BLaER1 treated with 17β-estradiol and CSF1 and Interleukin-3, amounts not matched to agents 10 nM and 100 nM (cell line): ENCODE data around the gene AQP12A.

Experiments
- H3K27ac ChIP-seq, 11 experiments: shearing (Covaris generic); formaldehyde crosslinking; 2 replicates each; pipeline ENCODE4 v1.8.1; 2022
- H3K27me3 ChIP-seq, 11 experiments: shearing (Covaris generic); formaldehyde crosslinking; 2 replicates each; pipeline ENCODE4 v1.8.1; 2022
- H3K36me3 ChIP-seq, 11 experiments: shearing (Covaris generic); formaldehyde crosslinking; 2 replicates each; pipeline ENCODE4 v1.8.1; 2022
- H3K4me1 ChIP-seq, 10 experiments: shearing (Covaris generic); formaldehyde crosslinking; 2 replicates each; pipeline ENCODE4 v1.8.1; 2022
- H3K4me2 ChIP-seq, 11 experiments: shearing (Covaris generic); formaldehyde crosslinking; 2 replicates each; pipeline ENCODE4 v1.8.1; 2022
- H3K4me3 ChIP-seq, 10 experiments: shearing (Covaris generic); formaldehyde crosslinking; 2 replicates each; pipeline ENCODE4 v1.8.1; 2022
- H3K9ac ChIP-seq, 11 experiments: shearing (Covaris generic); formaldehyde crosslinking; 2 replicates each; pipeline ENCODE4 v1.8.1; 2022
- H3K9me3 ChIP-seq, 11 experiments: shearing (Covaris generic); formaldehyde crosslinking; replicated peaks in 1 of 11; 2 replicates each; pipeline ENCODE4 v1.8.1; 2022
- H4K20me1 ChIP-seq, 11 experiments: shearing (Covaris generic); formaldehyde crosslinking; 2 replicates each; pipeline ENCODE4 v1.8.1; 2022
- Cebpa-rat ChIP-seq, 11 experiments: shearing (Covaris generic); IDR thresholded peaks; 2 replicates each; pipeline ENCODE4 v1.8.1; 2022

Gene AQP12A

GRCh38 chr2:240713928-240714746, 22.5 kb downstream of the AQP12A start:
- peaks cover 0 to 9% (median 0%) of the 10 kb centered on the region in 11 experiments; a peak in 2 of 22 replicates for H4K20me1 ChIP-seq
- no peak for TF ChIP-seq Cebpa-rat (IDR thresholded peaks at IDR 0.05)
- H3K27me3 ChIP-seq, result no peaks in the 10 kb centered on the region
- peak overlapping the region in 8 of 11 experiments; percentile 25 to 57 (median 42); a peak in 14 of 22 replicates for H3K4me2 ChIP-seq
- peaks cover 0 to 53% (median 36%) of the 10 kb centered on the region in 10 experiments; a peak in 13 of 20 replicates for H3K4me1 ChIP-seq
- H3K9me3 ChIP-seq, result no peaks in the 10 kb centered on the region
- no peak overlapping the region for H3K4me3 ChIP-seq
- H3K36me3 ChIP-seq, result no peaks in the 10 kb centered on the region
- no peak overlapping the region for H3K27ac ChIP-seq
- H3K9ac ChIP-seq, result no peak overlapping the region; a peak in 1 of 22 replicates

GRCh38 chr2:240714747-240715725, 23.4 kb downstream of the AQP12A start:
- Histone ChIP-seq H3K36me3 (no peaks in the 10 kb centered on the region), H3K4me3 (no peak overlapping the region), H3K27ac (no peak overlapping the region), H4K20me1 (peaks cover 0 to 9% (median 0%) of the 10 kb centered on the region in 11 experiments; a peak in 3 of 22 replicates), H3K9me3 (no peaks in the 10 kb centered on the region), H3K9ac (no peak overlapping the region), H3K4me2 (peak overlapping the region in 6 of 11 experiments; percentile 10 to 48 (median 42); a peak in 7 of 22 replicates), H3K4me1 (peaks cover 0 to 53% (median 36%) of the 10 kb centered on the region in 10 experiments; a peak in 13 of 20 replicates), H3K27me3 (no peaks in the 10 kb centered on the region)
- no peak for TF ChIP-seq Cebpa-rat (IDR thresholded peaks at IDR 0.05)

- H3K4me1 ChIP-seq, result peaks cover 0 to 53% (median 36%) of the 10 kb centered on the region in 10 experiments; a peak in 13 of 20 replicates
- no peak overlapping the region for H3K27ac ChIP-seq
- TF ChIP-seq Cebpa-rat (IDR thresholded peaks at IDR 0.05), result no peak
- H4K20me1 ChIP-seq, result peaks cover 0 to 9% (median 0%) of the 10 kb centered on the region in 11 experiments; a peak in 3 of 22 replicates
- H3K4me2 ChIP-seq, result no peak overlapping the region; a peak in 1 of 22 replicates
- no peak overlapping the region for H3K4me3 ChIP-seq
- no peak overlapping the region for H3K9ac ChIP-seq
- H3K36me3 ChIP-seq, result no peaks in the 10 kb centered on the region
- H3K27me3 ChIP-seq, result no peaks in the 10 kb centered on the region
- H3K9me3 ChIP-seq, result no peaks in the 10 kb centered on the region
Observed at GRCh38 chr2:240716130-240716798, 24.6 kb downstream of the AQP12A start.

GRCh38 chr2:240717181-240717641, 25.5 kb downstream of the AQP12A start:
- H3K36me3 ChIP-seq, result no peaks in the 10 kb centered on the region
- no peak for TF ChIP-seq Cebpa-rat (IDR thresholded peaks at IDR 0.05)
- H3K4me3 ChIP-seq, result no peak overlapping the region
- H3K27me3 ChIP-seq, result no peaks in the 10 kb centered on the region
- H3K4me1 ChIP-seq, result peaks cover 0 to 53% (median 36%) of the 10 kb centered on the region in 10 experiments; a peak in 13 of 20 replicates
- H4K20me1 ChIP-seq, result peaks cover 0 to 9% (median 0%) of the 10 kb centered on the region in 11 experiments; a peak in 3 of 22 replicates
- no peak overlapping the region for H3K9ac ChIP-seq
- H3K4me2 ChIP-seq, result peak overlapping the region in 6 of 11 experiments; percentile 17 to 55 (median 41); a peak in 7 of 22 replicates
- no peak overlapping the region for H3K27ac ChIP-seq
- H3K9me3 ChIP-seq, result no peaks in the 10 kb centered on the region

- Histone ChIP-seq H3K4me2 (peak overlapping the region in 7 of 11 experiments; percentile 13 to 55 (median 41); a peak in 13 of 22 replicates), H3K9me3 (no peaks in the 10 kb centered on the region), H3K27ac (no peak overlapping the region), H3K36me3 (no peaks in the 10 kb centered on the region), H3K4me1 (peaks cover 0 to 51% (median 35%) of the 10 kb centered on the region in 10 experiments; a peak in 13 of 20 replicates), H3K9ac (no peak overlapping the region), H3K27me3 (no peaks in the 10 kb centered on the region), H3K4me3 (no peak overlapping the region), H4K20me1 (peaks cover 0 to 9% (median 0%) of the 10 kb centered on the region in 11 experiments; a peak in 3 of 22 replicates)
- no peak for TF ChIP-seq Cebpa-rat (IDR thresholded peaks at IDR 0.05)
Observed at GRCh38 chr2:240717681-240718581, 26.3 kb downstream of the AQP12A start.

GRCh38 chr2:240718896-240719490, 27.3 kb downstream of the AQP12A start:
- peak overlapping the region in 1 of 11 experiments; percentile 37; a peak in 1 of 22 replicates for H3K9ac ChIP-seq
- H3K4me1 ChIP-seq, result peaks cover 0 to 40% (median 28%) of the 10 kb centered on the region in 10 experiments; a peak in 13 of 20 replicates
- no peak for TF ChIP-seq Cebpa-rat (IDR thresholded peaks at IDR 0.05)
- H3K4me2 ChIP-seq, result peak overlapping the region in 6 of 11 experiments; percentile 13 to 55 (median 44); a peak in 6 of 22 replicates
- H4K20me1 ChIP-seq, result peaks cover 0 to 15% (median 0%) of the 10 kb centered on the region in 11 experiments; a peak in 2 of 22 replicates
- H3K36me3 ChIP-seq, result no peaks in the 10 kb centered on the region
- H3K9me3 ChIP-seq, result no peaks in the 10 kb centered on the region
- H3K27me3 ChIP-seq, result no peaks in the 10 kb centered on the region
- H3K27ac ChIP-seq, result no peak overlapping the region
- H3K4me3 ChIP-seq, result no peak overlapping the region
